MCF 10A (cell line): Measurements from ENCODE around the gene SOAT2. TPM values are rescaled to one million over a fixed set of nuclear protein-coding genes. Genes with fewer than 3 reads are reported as not detected.

ENCODE experiments used
- BruUV-seq: library from RNA; stranded (reverse); fragments of 400-500 nt; replicated peaks from 2 replicates; lab custom pipeline; 2021; lab: Mats Ljungman, UMichigan
- CTCF ChIA-PET: fragments of 300-600 bp; sonication (Branson Sonifier 250); formaldehyde crosslinking; extraction: SDS; loops from one replicate; lab custom pipeline; 2021; ENCODE audit warnings: antibody characterized with exemption, inconsistent platforms; lab: Yijun Ruan, JAX
- POLR2A ChIA-PET: fragments of 300-600, 350-650 bp; sonication (Branson Sonifier 250); formaldehyde crosslinking; extraction: SDS; loops from one replicate; lab custom pipeline; 2020; ENCODE audit warnings: antibody characterized with exemption, inconsistent platforms; lab: Yijun Ruan, JAX
- DNase-seq: peaks from one replicate; pipeline ENCODE4 v3.0.0-alpha.2; 2018; ENCODE audit not compliant: unreplicated experiment
- H3K27ac Mint-ChIP-seq: one replicate; pipeline ENCODE4 v1.8.0; 2022; ENCODE audit warnings: mild to moderate bottlenecking, low read depth, mixed read lengths; ENCODE audit not compliant: unreplicated experiment
- H3K27me3 Mint-ChIP-seq: one replicate; pipeline ENCODE4 v1.8.0; 2022; ENCODE audit warnings: mixed read lengths; ENCODE audit not compliant: insufficient read depth, unreplicated experiment
- H3K36me3 Mint-ChIP-seq: one replicate; pipeline ENCODE4 v1.8.0; 2022; ENCODE audit warnings: mild to moderate bottlenecking, moderate library complexity, mixed read lengths; ENCODE audit not compliant: insufficient read depth, unreplicated experiment
- H3K4me1 Mint-ChIP-seq: one replicate; pipeline ENCODE4 v1.8.0; 2022; ENCODE audit warnings: mixed read lengths; ENCODE audit not compliant: insufficient read depth, unreplicated experiment
- H3K4me3 Mint-ChIP-seq: one replicate; pipeline ENCODE4 v1.8.0; 2022; ENCODE audit warnings: mild to moderate bottlenecking, moderate library complexity, mixed read lengths; ENCODE audit not compliant: unreplicated experiment
- H3K9me3 Mint-ChIP-seq: one replicate; pipeline ENCODE4 v1.8.0; 2022; ENCODE audit warnings: mixed read lengths; ENCODE audit not compliant: unreplicated experiment
- CTCF ChIP-seq: fragments of 200-600 bp; IDR thresholded peaks from one replicate; pipeline ENCODE4 v1.8.0; 2022; ENCODE audit warnings: antibody characterized with exemption, mild to moderate bottlenecking; ENCODE audit not compliant: unreplicated experiment
- intact Hi-C: fragments of 100-400 bp; cut with micrococcal nuclease; formaldehyde crosslinking; loops from 2 replicates; pipeline ENCODE4 v1.14.1; 2022
- total RNA-seq: library from RNA; stranded (reverse); gene quantifications from 2 replicates; pipeline ENCODE4 v1.2.3, GENCODE V29; 2022

SOAT2 gene
- total RNA-seq, 1 experiment from 2014 or later = not detected

GRCh38 chr12:53097564-53098353, 5.5 kb upstream of the SOAT2 start, which contains the start of gene IGFBP6:
TSS of gene IGFBP6 (plus strand) at chr12:53097667. CDS start at chr12:53097718, 51 bp downstream.
- Mint-ChIP-seq H3K36me3 (peaks cover 7% of the 10 kb centered on the region), H3K4me3 (peak within 1 kb of the TSS; percentile 73), H3K9me3 (no peaks in the 10 kb centered on the region), H3K27me3 (no peaks in the 10 kb centered on the region), H3K27ac (peak within 1 kb of the TSS; percentile 4), H3K4me1 (peaks cover 26% of the 10 kb centered on the region)
- CTCF ChIA-PET = interaction anchor here (0.7 to 14.2 kb wide), 11 partner anchors 12 to 159 kb away, joined by 3 to 267 read pairs (median 5); partner anchors contain the start of gene SPRYD3
- POLR2A ChIA-PET = interaction anchor here (0.6 to 5.7 kb wide), 11 partner anchors 18 to 84 kb away, joined by 3 to 55 read pairs (median 6); partner anchors contain the start of genes CSAD, SPRYD3, TNS2 and ZNF740
- TF ChIP-seq CTCF = no peak
- peak; percentile 62 for DNase-seq
- intact Hi-C loops = loop anchor here (2.0 kb wide), 1 partner anchor 59 kb away; no protein-coding TSS in a partner anchor
- no TSS peak for BruUV-seq

- CTCF ChIA-PET = interaction anchor here (0.6 to 14.2 kb wide), 22 partner anchors 10 to 229 kb away, joined by 3 to 267 read pairs (median 4); partner anchors contain the start of gene SPRYD3
- TF ChIP-seq CTCF = no peak
- Mint-ChIP-seq H3K36me3 (peaks cover 7% of the 10 kb centered on the region), H3K27ac (peak overlapping the region; percentile 76), H3K4me3 (peak overlapping the region; percentile 73), H3K27me3 (no peaks in the 10 kb centered on the region), H3K9me3 (no peaks in the 10 kb centered on the region), H3K4me1 (peaks cover 26% of the 10 kb centered on the region)
- intact Hi-C loops = loop anchor here (2.0 kb wide), 1 partner anchor 60 kb away; no protein-coding TSS in a partner anchor
- BruUV-seq = no TSS peak
- POLR2A ChIA-PET = interaction anchor here (0.8 to 5.7 kb wide), 11 partner anchors 19 to 83 kb away, joined by 3 to 55 read pairs (median 6); partner anchors contain the start of genes CSAD, SPRYD3, TNS2 and ZNF740
- peak; percentile 71 for DNase-seq
Measured at GRCh38 chr12:53098354-53098981, 4.8 kb upstream of the SOAT2 start.

GRCh38 chr12:53099071-53099882, 4.0 kb upstream of the SOAT2 start:
- intact Hi-C loops = loop anchor here (1.0 to 2.0 kb wide), 3 partner anchors 20 to 60 kb away; partner anchors contain the start of gene SPRYD3
- BruUV-seq = no TSS peak
- Mint-ChIP-seq H3K36me3 (no peaks in the 10 kb centered on the region), H3K4me1 (peaks cover 26% of the 10 kb centered on the region), H3K4me3 (peak overlapping the region; percentile 73), H3K27me3 (no peaks in the 10 kb centered on the region), H3K27ac (peak overlapping the region; percentile 76), H3K9me3 (no peaks in the 10 kb centered on the region)
- peak; percentile 92 for TF ChIP-seq CTCF
- ChIA-PET CTCF (interaction anchor here (0.6 to 14.2 kb wide), 23 partner anchors 9 to 229 kb away, joined by 3 to 267 read pairs (median 4); partner anchors contain the start of gene SPRYD3), POLR2A (interaction anchor here (0.7 to 5.7 kb wide), 12 partner anchors 20 to 209 kb away, joined by 3 to 55 read pairs (median 6); partner anchors contain the start of genes EIF4B, SPRYD3 and TNS2)
- peak; percentile 92 for DNase-seq
